ENCODE measurements around the gene UBE2N.
A peak's percentile ranks its signal among the peaks of the same experiment; 100 is the strongest.

The UBE2N gene

GRCh38 chr12:93379981-93380361, 61.8 kb downstream of the UBE2N start:
- DNase-seq (ENCODE audit: low read depth in 2 of 2) = no peak

GRCh38 chr12:93379326-93379980, 62.3 kb downstream of the UBE2N start:
- no peak for DNase-seq (ENCODE audit: low read depth in 2 of 2)

GRCh38 chr12:93378998-93379325, 62.8 kb downstream of the UBE2N start:
- no peak for DNase-seq (ENCODE audit: low read depth in 2 of 2)

GRCh38 chr12:93378196-93378997, 63.4 kb downstream of the UBE2N start:
- peak; percentile 11 to 25 for DNase-seq (ENCODE audit: low read depth in 2 of 2)

GRCh38 chr12:93377252-93378195, 64.2 kb downstream of the UBE2N start, which contains the start of gene NUDT4:
TSS of gene NUDT4 (plus strand) at chr12:93377925. CDS start at chr12:93378323, 398 bp downstream.
- peak; percentile 96 to 97 for DNase-seq (ENCODE audit: low read depth in 2 of 2)

GRCh38 chr12:93376436-93377251, 65.1 kb downstream of the UBE2N start:
- no peak for DNase-seq (ENCODE audit: low read depth in 2 of 2)

GRCh38 chr12:93375906-93376305, 65.8 kb downstream of the UBE2N start:
- DNase-seq (ENCODE audit: low read depth in 2 of 2) = no peak

- DNase-seq (ENCODE audit: low read depth in 2 of 2) = no peak
Measured at GRCh38 chr12:93373961-93374656, 67.6 kb downstream of the UBE2N start.

- no peak for DNase-seq (ENCODE audit: low read depth in 2 of 2)
Measured at GRCh38 chr12:93370947-93371346, 70.8 kb downstream of the UBE2N start.

GRCh38 chr12:93369505-93369904, 72.2 kb downstream of the UBE2N start:
- DNase-seq (ENCODE audit: low read depth in 2 of 2) = no peak

GRCh38 chr12:93368766-93369165, 73.0 kb downstream of the UBE2N start:
- DNase-seq (ENCODE audit: low read depth in 2 of 2) = no peak

GRCh38 chr12:93366422-93366821, 75.3 kb downstream of the UBE2N start:
- DNase-seq (ENCODE audit: low read depth in 2 of 2) = no peak

- DNase-seq (ENCODE audit: low read depth in 2 of 2) = no peak
Measured at GRCh38 chr12:93365616-93366405, 75.9 kb downstream of the UBE2N start.

- no peak for DNase-seq (ENCODE audit: low read depth in 2 of 2)
Measured at GRCh38 chr12:93363841-93364297, 77.9 kb downstream of the UBE2N start.

GRCh38 chr12:93361151-93361919, 80.4 kb downstream of the UBE2N start:
- DNase-seq (ENCODE audit: low read depth in 2 of 2) = no peak

GRCh38 chr12:93360688-93361087, 81.1 kb downstream of the UBE2N start:
- no peak for DNase-seq (ENCODE audit: low read depth in 2 of 2)

- no peak for DNase-seq (ENCODE audit: low read depth in 2 of 2)
Measured at GRCh38 chr12:93358821-93359220, 82.9 kb downstream of the UBE2N start.

- no peak for DNase-seq (ENCODE audit: low read depth in 2 of 2)
Measured at GRCh38 chr12:93358058-93358457, 83.7 kb downstream of the UBE2N start.

GRCh38 chr12:93356214-93356613, 85.5 kb downstream of the UBE2N start:
- DNase-seq (ENCODE audit: low read depth in 2 of 2) = no peak

Measured in stimulated activated CD4-positive, alpha-beta T cell treated with anti-CD3 and anti-CD28 coated beads, Interleukin-1b, Interleukin-23, amount 100 ng/mL, for 1 hour (primary cell).